Measurements from ENCODE around the gene IFI27L2.

Gene IFI27L2

GRCh38 chr14:94124582-94125377, 4.6 kb downstream of the IFI27L2 start:
- DNase-seq (ENCODE audit: low read depth, low spot score) = no peak

GRCh38 chr14:94123868-94124267, 5.5 kb downstream of the IFI27L2 start:
- no peak for DNase-seq (ENCODE audit: low read depth, low spot score)
- no peak overlapping the region for H3K27ac ChIP-seq

More at GRCh38 chr14:94124582-94125377, 4.6 kb downstream of the IFI27L2 start:
- H3K27ac ChIP-seq = no peak overlapping the region

- no peak overlapping the region for H3K27ac ChIP-seq
- no peak for DNase-seq (ENCODE audit: low read depth, low spot score)
Measured at GRCh38 chr14:94123296-94123695, 6.1 kb downstream of the IFI27L2 start.

- no peak for DNase-seq (ENCODE audit: low read depth, low spot score)
- no peak overlapping the region for H3K27ac ChIP-seq
Measured at GRCh38 chr14:94122438-94122837, 7.0 kb downstream of the IFI27L2 start.

- no peak for DNase-seq (ENCODE audit: low read depth, low spot score)
- H3K27ac ChIP-seq = peak overlapping the region; percentile 33
Measured at GRCh38 chr14:94121485-94121884, 7.9 kb downstream of the IFI27L2 start.

GRCh38 chr14:94120667-94121340, 8.6 kb downstream of the IFI27L2 start:
- DNase-seq (ENCODE audit: low read depth, low spot score) = no peak
- H3K27ac ChIP-seq = peak overlapping the region; percentile 33

GRCh38 chr14:94119071-94119470, 10.3 kb downstream of the IFI27L2 start:
- H3K27ac ChIP-seq = no peak overlapping the region
- no peak for DNase-seq (ENCODE audit: low read depth, low spot score)

- DNase-seq (ENCODE audit: low read depth, low spot score) = no peak
- no peak overlapping the region for H3K27ac ChIP-seq
Measured at GRCh38 chr14:94117856-94118255, 11.5 kb downstream of the IFI27L2 start.

GRCh38 chr14:94116701-94117100, 12.7 kb downstream of the IFI27L2 start:
- no peak overlapping the region for H3K27ac ChIP-seq
- no peak for DNase-seq (ENCODE audit: low read depth, low spot score)

- no peak overlapping the region for H3K27ac ChIP-seq
- DNase-seq (ENCODE audit: low read depth, low spot score) = no peak
Measured at GRCh38 chr14:94115631-94116030, 13.8 kb downstream of the IFI27L2 start.

GRCh38 chr14:94115058-94115591, 14.3 kb downstream of the IFI27L2 start:
- no peak for DNase-seq (ENCODE audit: low read depth, low spot score)
- no peak overlapping the region for H3K27ac ChIP-seq

- no peak for DNase-seq (ENCODE audit: low read depth, low spot score)
- no peak overlapping the region for H3K27ac ChIP-seq
Measured at GRCh38 chr14:94114589-94115057, 14.8 kb downstream of the IFI27L2 start.

GRCh38 chr14:94113908-94114588, 15.4 kb downstream of the IFI27L2 start:
- peak overlapping the region; percentile 40 for H3K27ac ChIP-seq

GRCh38 chr14:94113490-94113889, 15.9 kb downstream of the IFI27L2 start:
- no peak for DNase-seq (ENCODE audit: low read depth, low spot score)
- H3K27ac ChIP-seq = peak overlapping the region; percentile 40

More at GRCh38 chr14:94113908-94114588, 15.4 kb downstream of the IFI27L2 start:
- no peak for DNase-seq (ENCODE audit: low read depth, low spot score)

- peak overlapping the region; percentile 40 for H3K27ac ChIP-seq
- DNase-seq (ENCODE audit: low read depth, low spot score) = no peak
Measured at GRCh38 chr14:94113073-94113472, 16.3 kb downstream of the IFI27L2 start.

GRCh38 chr14:94112513-94113063, 16.8 kb downstream of the IFI27L2 start:
- no peak for DNase-seq (ENCODE audit: low read depth, low spot score)
- peak overlapping the region; percentile 40 for H3K27ac ChIP-seq

GRCh38 chr14:94111276-94112095, 17.9 kb downstream of the IFI27L2 start:
- no peak overlapping the region for H3K27ac ChIP-seq
- DNase-seq (ENCODE audit: low read depth, low spot score) = no peak

GRCh38 chr14:94110552-94111181, 18.7 kb downstream of the IFI27L2 start, which contains the start of gene IFI27:
IFI27 (plus strand) TSS chr14:94110736.
- DNase-seq (ENCODE audit: low read depth, low spot score) = no peak
- H3K27ac ChIP-seq = no peak within 1 kb of the TSS

- DNase-seq (ENCODE audit: low read depth, low spot score) = no peak
- H3K27ac ChIP-seq = no peak overlapping the region
Measured at GRCh38 chr14:94109915-94110250, 19.5 kb downstream of the IFI27L2 start.

Measured in epithelial cell of prostate (primary cell).